Ishikawa (cell line): ENCODE data around the gene ZNF804A.

Experiments used
- REST ChIP-seq: IDR thresholded peaks from 2 replicates; pipeline ENCODE4 v1.6.1; 2012; ENCODE audit warnings: low read depth, mild to moderate bottlenecking
- TAF1 ChIP-seq: IDR thresholded peaks from 2 replicates; pipeline ENCODE4 v1.6.1; 2012; ENCODE audit warnings: low read depth, mild to moderate bottlenecking

GRCh38 chr2:184611361-184612085 lies 13.2 kb downstream of the ZNF804A start:
- TF ChIP-seq TAF1, result no peak
- TF ChIP-seq REST, result no peak
